ENCODE data around the gene IL37.

Gene IL37

DNA sequence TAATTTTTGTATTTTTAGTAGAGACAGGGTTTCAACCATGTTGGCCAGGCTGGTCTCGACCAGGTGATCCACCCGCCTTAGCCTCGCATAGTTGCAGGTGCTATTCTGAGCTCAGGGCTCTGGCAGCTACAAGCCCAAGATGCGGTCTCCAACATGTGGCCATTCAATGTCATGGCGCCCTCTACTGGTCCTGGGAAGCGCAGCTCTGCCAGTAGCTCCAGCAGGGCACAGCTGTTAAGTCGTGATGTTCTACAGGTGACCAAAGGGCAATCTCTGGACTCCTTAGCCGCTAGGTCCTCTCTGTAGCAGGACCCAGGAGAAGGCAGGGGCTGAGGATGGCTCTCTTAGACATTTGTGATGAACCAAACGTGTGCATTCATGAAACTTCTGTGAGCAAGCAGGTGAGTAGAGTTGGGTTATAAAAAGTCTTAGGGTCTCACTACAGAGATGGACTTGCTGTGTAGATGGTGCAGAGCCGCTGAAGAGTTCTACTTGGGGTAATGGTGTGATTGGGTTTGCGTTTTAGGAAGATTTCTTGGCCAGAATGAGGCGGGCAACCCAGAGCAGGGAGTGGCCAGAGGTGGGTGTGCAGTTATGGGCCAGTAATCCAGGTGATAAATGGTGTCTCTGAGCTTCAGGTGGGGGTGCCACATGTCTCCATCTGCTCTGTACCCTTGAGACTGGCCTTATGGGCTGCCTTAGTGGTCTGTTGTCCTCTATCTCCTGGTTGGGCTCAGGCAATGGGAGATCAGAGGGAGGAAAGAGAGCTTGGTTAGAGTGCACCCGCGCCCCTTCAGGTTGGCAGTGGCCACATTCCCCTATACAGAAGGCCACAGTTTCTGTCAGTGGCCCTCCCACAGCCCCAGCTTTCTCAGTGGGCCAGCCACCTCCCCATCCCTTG lies 31.0 kb downstream of the IL37 start:
- Mint-ChIP-seq H3K27me3 (peaks cover 23% of the 10 kb centered on the region), H3K36me3 (no peaks in the 10 kb centered on the region), H3K9me3 (no peaks in the 10 kb centered on the region), H3K27ac (no peak overlapping the region), H3K4me3 (no peak overlapping the region), H3K4me1 (no peaks in the 10 kb centered on the region)
- CTCF ChIA-PET, result interaction anchor here (0.6 to 6.4 kb wide), 49 partner anchors 10 to 345 kb away, joined by 3 to 151 read pairs (median 4); partner anchors contain the start of gene IL1B
- peak; percentile 84 for DNase-seq

DNA sequence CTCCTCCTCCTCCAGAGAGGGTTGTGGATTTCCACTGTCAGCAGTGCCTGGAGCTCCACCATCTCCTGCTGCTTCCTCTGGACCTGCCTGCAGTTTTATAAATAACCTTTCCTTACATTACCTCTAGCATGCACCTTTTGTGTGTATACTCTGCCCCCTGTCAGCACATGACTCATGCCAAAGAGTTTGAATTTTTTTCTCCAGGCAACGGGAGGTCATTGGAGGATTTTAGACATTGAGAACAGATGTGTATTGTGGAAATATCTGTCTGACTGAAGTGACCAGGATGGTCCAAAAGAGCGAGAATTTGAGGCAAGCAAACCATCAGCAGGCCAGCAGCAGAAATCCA lies 31.7 kb downstream of the IL37 start:
- DNase-seq, result no peak
- CTCF ChIA-PET, result interaction anchor here (0.9 to 6.4 kb wide), 22 partner anchors 11 to 342 kb away, joined by 3 to 151 read pairs (median 12); no protein-coding TSS in a partner anchor
- Mint-ChIP-seq H3K9me3 (no peaks in the 10 kb centered on the region), H3K27ac (no peak overlapping the region), H3K36me3 (no peaks in the 10 kb centered on the region), H3K4me1 (no peaks in the 10 kb centered on the region), H3K27me3 (peaks cover 23% of the 10 kb centered on the region), H3K4me3 (no peak overlapping the region)

DNA sequence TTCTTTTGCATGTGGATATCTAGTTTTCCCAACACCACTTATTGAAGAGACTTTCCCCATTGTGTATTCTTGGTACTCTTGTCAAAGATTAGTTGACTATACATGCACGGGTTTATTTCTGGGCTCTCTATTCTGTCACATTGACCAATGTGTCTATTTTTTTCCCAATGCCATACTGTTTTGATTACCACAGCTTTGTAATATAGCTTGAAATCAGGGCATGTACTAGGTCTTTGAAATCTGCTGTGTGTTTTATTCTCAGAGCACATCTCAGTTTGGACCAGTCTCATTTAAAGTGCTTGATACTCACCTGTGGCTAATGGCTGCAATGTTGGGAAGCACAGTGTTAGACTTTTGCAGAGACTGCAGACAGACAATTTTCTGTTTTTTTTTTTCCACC lies 34.0 kb downstream of the IL37 start:
- CTCF ChIA-PET, result interaction anchor here (1.0 to 1.2 kb wide), 3 partner anchors 16 to 203 kb away, joined by 3 to 4 read pairs (median 3); no protein-coding TSS in a partner anchor
- Mint-ChIP-seq H3K27ac (no peak overlapping the region), H3K4me3 (no peak overlapping the region), H3K9me3 (no peaks in the 10 kb centered on the region), H3K4me1 (no peaks in the 10 kb centered on the region), H3K36me3 (no peaks in the 10 kb centered on the region), H3K27me3 (peaks cover 19% of the 10 kb centered on the region)
- DNase-seq, result no peak

DNA sequence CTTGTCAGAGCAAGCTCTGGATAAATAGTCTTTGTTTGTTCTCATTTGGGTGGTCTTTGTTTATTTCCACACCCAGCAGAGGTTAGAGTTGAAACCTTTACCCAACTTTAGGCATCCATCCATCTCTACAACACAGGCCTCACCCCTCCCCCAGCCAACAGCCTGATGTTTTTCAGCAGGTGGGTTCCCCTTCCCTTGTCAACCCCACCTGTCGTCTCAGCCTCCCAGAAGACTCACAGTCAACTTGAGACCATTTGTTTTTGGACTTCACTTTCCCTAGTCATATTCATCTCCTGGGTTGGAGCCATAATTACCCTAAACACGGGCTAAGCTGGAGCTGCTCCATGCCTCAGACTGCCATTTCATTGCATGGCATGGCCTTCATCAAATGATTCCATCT lies 35.1 kb downstream of the IL37 start:
- Mint-ChIP-seq H3K4me3 (no peak overlapping the region), H3K27ac (no peak overlapping the region), H3K9me3 (no peaks in the 10 kb centered on the region), H3K4me1 (no peaks in the 10 kb centered on the region), H3K36me3 (no peaks in the 10 kb centered on the region), H3K27me3 (peaks cover 22% of the 10 kb centered on the region)
- no peak for DNase-seq
- CTCF ChIA-PET, result interaction anchor here (1.2 kb wide), 1 partner anchor 196 kb away, joined by 3 read pairs; no protein-coding TSS in a partner anchor

DNA sequence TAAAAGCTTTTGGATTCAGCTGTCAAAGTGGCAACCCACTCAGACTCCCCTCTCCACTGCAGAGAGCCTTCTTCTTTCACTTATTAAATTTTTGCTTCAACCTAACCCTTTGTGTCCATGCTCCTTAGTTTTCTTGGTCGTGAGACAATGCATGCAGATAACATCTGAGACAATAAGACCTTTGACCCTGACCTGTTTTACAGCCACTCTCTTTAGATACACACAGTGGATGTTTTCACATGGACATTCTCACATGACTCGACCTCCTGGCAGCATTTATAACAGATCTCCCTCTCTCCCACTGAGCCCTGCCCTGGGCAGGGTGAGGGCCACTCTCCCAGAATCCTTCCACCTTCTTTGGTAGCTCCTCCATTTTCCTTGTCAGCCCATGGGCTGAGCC lies 36.4 kb downstream of the IL37 start:
- Mint-ChIP-seq H3K9me3 (no peaks in the 10 kb centered on the region), H3K4me3 (no peak overlapping the region), H3K27ac (no peak overlapping the region), H3K4me1 (no peaks in the 10 kb centered on the region), H3K27me3 (peaks cover 18% of the 10 kb centered on the region), H3K36me3 (no peaks in the 10 kb centered on the region)
- no peak for DNase-seq
- CTCF ChIA-PET, result no interaction called here

DNA sequence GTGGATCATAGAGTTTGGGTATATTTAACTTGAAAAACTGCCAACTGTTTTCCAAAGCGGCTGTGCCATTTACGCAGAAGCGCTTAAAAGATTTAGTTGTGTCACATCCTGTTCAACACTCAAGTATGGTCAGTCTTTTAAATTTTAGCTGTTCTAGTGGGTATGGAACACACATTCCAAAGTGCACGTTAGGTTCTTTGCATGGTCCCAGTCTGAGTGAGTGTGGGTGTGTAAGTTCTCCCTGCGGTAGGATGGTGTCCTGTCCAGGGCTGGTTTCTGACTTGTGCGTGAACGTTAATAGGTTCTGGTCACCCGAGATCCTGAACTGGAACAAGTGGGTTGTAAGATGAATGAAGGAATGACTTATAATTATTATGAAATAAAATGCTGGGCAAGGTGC lies 38.5 kb downstream of the IL37 start:
- H3K27me3 Mint-ChIP-seq, result peaks cover 14% of the 10 kb centered on the region
- DNase-seq, result no peak
- no peak overlapping the region for H3K4me3 Mint-ChIP-seq
- no peaks in the 10 kb centered on the region for H3K36me3 Mint-ChIP-seq
- CTCF ChIA-PET, result interaction anchor here (0.8 kb wide), 1 partner anchor 10 kb away, joined by 3 read pairs; no protein-coding TSS in a partner anchor
- H3K4me1 Mint-ChIP-seq, result no peaks in the 10 kb centered on the region
- no peak overlapping the region for H3K27ac Mint-ChIP-seq
- no peaks in the 10 kb centered on the region for H3K9me3 Mint-ChIP-seq

DNA sequence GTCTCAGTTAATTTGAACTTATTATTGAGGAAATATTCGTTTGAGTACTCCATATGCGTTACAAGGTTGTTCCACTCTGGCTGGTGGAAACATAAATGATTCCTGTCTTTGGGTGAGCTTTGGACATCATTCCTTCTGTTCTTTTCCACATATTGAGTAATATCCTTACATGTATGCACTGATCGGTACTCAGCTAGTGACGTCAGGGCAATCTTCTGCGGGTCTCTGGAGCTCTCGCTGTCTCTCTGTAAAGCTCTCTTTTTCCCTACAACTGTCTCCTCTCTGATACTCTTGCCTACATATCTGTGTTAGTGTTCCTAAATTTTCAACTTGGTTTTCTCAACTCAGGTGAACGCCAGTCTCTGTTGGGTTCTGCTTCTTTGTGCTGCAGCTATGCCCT lies 43.4 kb downstream of the IL37 start:
- Mint-ChIP-seq H3K27ac (no peak overlapping the region), H3K4me3 (no peak overlapping the region), H3K9me3 (no peaks in the 10 kb centered on the region), H3K4me1 (no peaks in the 10 kb centered on the region), H3K36me3 (no peaks in the 10 kb centered on the region), H3K27me3 (peaks cover 14% of the 10 kb centered on the region)
- no peak for DNase-seq
- CTCF ChIA-PET, result interaction anchor here (1.2 to 3.3 kb wide), 3 partner anchors 12 to 436 kb away, joined by 3 to 21 read pairs (median 3); no protein-coding TSS in a partner anchor

DNA sequence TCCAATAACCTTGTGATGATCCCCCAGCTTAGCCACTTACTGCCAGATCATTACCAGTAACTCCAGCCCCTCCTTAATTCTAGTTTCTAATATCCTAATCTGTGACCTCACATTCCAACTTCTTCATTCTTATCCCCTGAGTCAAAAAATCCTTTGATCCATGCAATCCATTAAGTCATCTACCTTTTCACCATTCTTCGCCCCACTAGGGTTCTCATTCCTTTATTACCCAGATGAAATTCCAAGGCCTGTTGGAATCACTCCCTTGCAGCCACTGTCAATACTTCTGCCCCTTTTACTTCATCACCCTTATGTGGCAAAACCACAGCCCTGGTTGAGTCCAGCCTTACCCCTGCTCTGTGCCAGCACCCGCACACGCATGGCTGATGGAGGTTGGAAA lies 46.5 kb downstream of the IL37 start:
- Mint-ChIP-seq H3K27ac (no peak overlapping the region), H3K4me3 (no peak overlapping the region), H3K27me3 (no peaks in the 10 kb centered on the region), H3K9me3 (no peaks in the 10 kb centered on the region), H3K36me3 (no peaks in the 10 kb centered on the region), H3K4me1 (no peaks in the 10 kb centered on the region)
- DNase-seq, result no peak
- CTCF ChIA-PET, result interaction anchor here (3.6 kb wide), 1 partner anchor 15 kb away, joined by 24 read pairs; no protein-coding TSS in a partner anchor

DNA sequence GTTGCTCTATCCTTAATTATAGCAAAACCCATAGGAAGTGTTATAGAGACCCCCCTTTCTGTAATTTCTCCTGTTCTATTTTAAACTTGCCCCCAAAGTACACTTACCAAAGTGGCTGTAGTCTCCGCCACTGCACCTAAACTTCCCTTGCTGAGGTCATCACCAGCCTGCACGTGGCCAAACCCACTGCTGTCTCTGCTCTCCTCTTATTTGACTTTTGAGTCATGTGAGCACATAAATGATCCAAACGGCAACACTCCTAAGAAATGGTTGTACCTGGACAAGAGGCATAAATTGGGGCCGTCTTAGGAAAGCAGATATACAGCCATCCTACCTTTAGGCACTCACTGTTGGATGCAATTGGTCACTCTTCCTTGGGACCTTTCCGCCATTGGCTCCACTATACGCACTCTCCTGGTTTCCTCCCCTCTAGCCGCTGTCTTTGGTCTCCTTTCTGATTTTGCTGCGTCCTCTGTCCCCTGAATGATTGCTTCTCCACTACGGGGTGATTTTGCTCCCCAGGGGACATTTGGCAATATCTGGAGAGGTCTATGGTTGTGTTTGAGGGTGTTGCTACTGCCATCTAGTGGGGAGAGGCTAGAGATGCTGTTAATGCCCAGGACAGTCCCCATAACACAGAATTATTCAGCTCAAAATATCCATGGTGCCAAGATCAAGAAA lies 47.6 kb downstream of the IL37 start:
- DNase-seq, result peak; percentile 58
- Mint-ChIP-seq H3K4me3 (no peak overlapping the region), H3K27me3 (no peaks in the 10 kb centered on the region), H3K36me3 (no peaks in the 10 kb centered on the region), H3K27ac (no peak overlapping the region), H3K9me3 (no peaks in the 10 kb centered on the region), H3K4me1 (no peaks in the 10 kb centered on the region)
- CTCF ChIA-PET, result interaction anchor here (0.6 to 3.6 kb wide), 16 partner anchors 9 to 221 kb away, joined by 3 to 24 read pairs (median 4); partner anchors contain the start of gene IL36G

DNA sequence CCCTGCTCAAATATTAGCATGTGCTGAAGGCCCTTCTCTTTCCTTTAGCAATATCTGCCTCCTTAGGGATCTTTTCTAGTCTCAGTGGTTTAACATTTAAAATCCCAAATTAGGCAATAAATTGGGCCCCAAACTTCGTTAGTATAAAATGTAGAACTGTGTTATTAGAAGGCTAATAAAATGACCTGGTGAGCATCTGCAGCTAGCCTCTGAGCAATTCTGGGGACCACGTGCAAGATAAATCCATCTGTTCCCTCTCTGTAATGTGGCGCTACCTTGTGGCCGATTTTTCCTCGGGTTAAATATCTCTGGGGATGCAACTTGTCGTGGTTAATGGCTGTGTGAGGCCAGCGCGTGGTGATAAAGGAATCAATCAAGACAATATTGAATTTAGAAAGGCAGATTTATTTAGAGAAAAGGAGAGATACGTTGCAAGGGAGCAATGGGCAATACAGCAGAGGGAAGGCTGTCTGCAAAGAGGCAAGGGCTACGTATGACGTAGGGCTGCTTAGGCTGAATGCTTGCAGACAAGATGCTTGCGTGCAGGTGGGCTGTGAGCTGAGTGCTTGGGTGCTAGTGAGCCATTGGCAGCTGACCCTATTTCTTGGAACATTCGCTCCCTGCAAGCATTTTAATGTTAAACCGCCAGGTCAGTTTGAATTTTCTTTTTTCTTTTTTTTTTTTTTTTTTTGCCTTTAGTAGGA lies 48.3 kb downstream of the IL37 start:
- no peak overlapping the region for H3K27ac Mint-ChIP-seq
- H3K4me3 Mint-ChIP-seq, result no peak overlapping the region
- no peaks in the 10 kb centered on the region for H3K9me3 Mint-ChIP-seq
- no peaks in the 10 kb centered on the region for H3K27me3 Mint-ChIP-seq
- no peaks in the 10 kb centered on the region for H3K4me1 Mint-ChIP-seq
- CTCF ChIA-PET, result interaction anchor here (0.6 to 3.6 kb wide), 16 partner anchors 10 to 222 kb away, joined by 3 to 24 read pairs (median 4); partner anchors contain the start of gene IL36G
- no peak for DNase-seq
- no peaks in the 10 kb centered on the region for H3K36me3 Mint-ChIP-seq

DNA sequence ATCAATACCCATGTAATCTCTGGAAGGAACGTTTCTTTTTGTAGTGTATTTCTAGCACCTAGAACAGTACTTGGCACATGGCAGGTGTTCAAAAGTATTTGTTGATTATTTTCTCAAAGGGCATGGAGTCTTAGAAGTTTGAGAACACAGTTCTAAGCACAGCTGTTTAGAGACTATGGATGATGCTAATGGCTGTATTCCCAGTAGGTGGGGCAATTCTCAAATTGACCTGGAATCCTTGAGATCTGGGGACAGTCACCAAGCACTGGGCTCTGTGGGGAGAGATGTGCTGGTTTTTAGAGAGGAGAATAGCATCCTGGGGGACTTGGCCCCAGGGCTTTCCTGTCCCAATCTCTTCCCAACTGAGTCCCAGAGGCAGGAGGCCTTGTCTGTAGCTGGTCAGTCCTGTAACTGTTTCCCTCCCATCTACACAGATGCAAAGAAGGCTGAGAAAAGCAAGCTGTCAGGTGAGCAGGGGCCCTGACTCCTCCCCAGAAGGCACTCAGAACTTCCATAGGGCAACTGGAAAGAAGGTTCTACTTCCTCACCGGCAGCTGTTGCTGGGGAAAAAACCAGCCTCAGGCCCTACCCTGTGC lies 49.4 kb downstream of the IL37 start:
- H3K4me1 Mint-ChIP-seq, result no peaks in the 10 kb centered on the region
- no peaks in the 10 kb centered on the region for H3K36me3 Mint-ChIP-seq
- no peak for DNase-seq
- H3K27me3 Mint-ChIP-seq, result no peaks in the 10 kb centered on the region
- H3K9me3 Mint-ChIP-seq, result no peaks in the 10 kb centered on the region
- no peak overlapping the region for H3K27ac Mint-ChIP-seq
- no peak overlapping the region for H3K4me3 Mint-ChIP-seq
- CTCF ChIA-PET, result interaction anchor here (0.8 to 3.6 kb wide), 8 partner anchors 9 to 211 kb away, joined by 3 to 24 read pairs (median 4); partner anchors contain the start of gene IL36G

DNA sequence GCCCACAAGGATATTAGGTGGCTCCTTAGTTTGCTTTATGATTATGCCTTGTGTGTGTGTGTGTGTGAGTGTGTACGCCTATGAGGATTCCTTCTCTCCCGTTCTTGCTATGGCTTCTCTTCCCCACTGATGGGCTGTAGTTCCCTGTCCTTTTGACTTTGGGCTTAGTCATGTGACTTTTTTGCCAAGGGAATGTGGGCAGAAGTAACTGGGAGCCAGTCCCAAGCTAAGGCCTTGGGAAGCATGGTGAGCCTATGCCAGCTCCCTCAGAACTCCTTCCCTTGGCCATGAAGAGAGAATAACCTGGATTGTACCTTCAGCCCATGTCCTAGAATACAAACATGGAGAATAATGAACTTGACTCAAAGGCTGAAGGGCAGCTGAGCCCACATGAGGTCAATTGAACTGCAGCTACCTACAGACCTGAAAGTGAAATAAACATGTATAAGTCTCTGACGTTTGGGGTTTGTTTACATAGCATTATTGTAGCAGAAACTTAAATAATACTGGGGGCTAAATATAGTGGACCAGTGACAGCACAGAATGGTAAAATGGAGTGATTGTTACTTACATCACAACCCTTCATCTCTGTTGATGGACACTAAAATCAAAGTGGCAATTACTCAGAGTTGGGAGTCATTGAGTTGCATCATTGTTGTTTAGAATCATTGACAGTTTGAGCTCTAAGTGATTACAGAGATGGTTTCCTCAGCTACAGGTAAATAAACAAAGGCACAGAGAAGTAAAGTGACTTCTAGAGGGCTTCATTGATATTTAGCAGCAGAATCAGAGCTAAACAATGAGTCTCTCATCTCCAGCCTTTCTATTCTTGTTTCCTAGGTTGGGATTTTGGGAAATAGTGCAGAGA lies 51.6 kb downstream of the IL37 start:
- DNase-seq, result no peak
- Mint-ChIP-seq H3K36me3 (no peaks in the 10 kb centered on the region), H3K9me3 (no peaks in the 10 kb centered on the region), H3K27ac (no peak overlapping the region), H3K4me1 (no peaks in the 10 kb centered on the region), H3K27me3 (no peaks in the 10 kb centered on the region), H3K4me3 (no peak overlapping the region)
- CTCF ChIA-PET, result interaction anchor here (0.7 to 1.8 kb wide), 4 partner anchors 13 to 236 kb away, joined by 3 to 7 read pairs (median 4); no protein-coding TSS in a partner anchor

DNA sequence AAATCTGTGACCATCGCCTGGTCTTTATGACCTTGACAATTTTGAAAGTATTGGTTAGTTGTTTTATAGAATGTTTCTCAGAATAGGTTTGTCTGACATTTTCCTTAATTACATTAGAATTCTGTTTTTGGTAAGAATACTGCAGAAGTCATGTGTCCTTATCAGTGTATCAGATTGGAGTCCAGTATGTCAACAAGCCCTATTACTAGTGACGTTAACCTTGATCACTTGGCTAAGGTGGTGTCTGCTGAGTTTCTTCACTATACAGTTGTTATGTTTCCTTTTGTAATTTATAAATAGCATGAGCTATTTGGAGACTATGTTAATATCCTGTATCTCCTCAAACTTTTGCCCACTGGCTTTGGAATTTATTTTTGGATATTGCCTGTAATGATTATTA lies 56.1 kb downstream of the IL37 start:
- Mint-ChIP-seq H3K27ac (no peak overlapping the region), H3K4me1 (peaks cover 7% of the 10 kb centered on the region), H3K36me3 (peaks cover 3% of the 10 kb centered on the region), H3K9me3 (peaks cover 4% of the 10 kb centered on the region), H3K27me3 (peaks cover 6% of the 10 kb centered on the region), H3K4me3 (no peak overlapping the region)
- DNase-seq, result no peak
- CTCF ChIA-PET, result interaction anchor here (0.6 to 1.2 kb wide), 3 partner anchors 11 to 113 kb away, joined by 3 to 5 read pairs (median 3); no protein-coding TSS in a partner anchor
